Superior temporal gyrus (tissue), 1 donor: Measurements from ENCODE around the gene XPO6.

Experiments
- DNase-seq: peaks from one replicate; pipeline ENCODE4 v3.0.0-alpha.2; 2016; ENCODE audit errors: extremely low spot score

The XPO6 gene

GRCh38 chr16:28091656-28092055, 120.1 kb downstream of the XPO6 start:
- no peak for DNase-seq

- DNase-seq = no peak
Observed at GRCh38 chr16:28090646-28091377, 121.0 kb downstream of the XPO6 start.

- DNase-seq = no peak
Observed at GRCh38 chr16:28089992-28090365, 121.8 kb downstream of the XPO6 start.

- DNase-seq = no peak
Observed at GRCh38 chr16:28089205-28089991, 122.4 kb downstream of the XPO6 start.

- DNase-seq = no peak
Observed at GRCh38 chr16:28087675-28088300, 124.0 kb downstream of the XPO6 start.

- DNase-seq = no peak
Observed at GRCh38 chr16:28087140-28087660, 124.6 kb downstream of the XPO6 start.

GRCh38 chr16:28086186-28087139, 125.3 kb downstream of the XPO6 start:
- no peak for DNase-seq

- DNase-seq = no peak
Observed at GRCh38 chr16:28085389-28086171, 126.2 kb downstream of the XPO6 start.

GRCh38 chr16:28084209-28084608, 127.6 kb downstream of the XPO6 start:
- no peak for DNase-seq

GRCh38 chr16:28082624-28083023, 129.1 kb downstream of the XPO6 start:
- DNase-seq = no peak

GRCh38 chr16:28081391-28081968, 130.3 kb downstream of the XPO6 start:
- no peak for DNase-seq

- DNase-seq = no peak
Observed at GRCh38 chr16:28078261-28078660, 133.5 kb downstream of the XPO6 start.

- DNase-seq = no peak
Observed at GRCh38 chr16:28073836-28074235, 137.9 kb downstream of the XPO6 start.

- DNase-seq = no peak
Observed at GRCh38 chr16:28072087-28072486, 139.7 kb downstream of the XPO6 start.

- peak; percentile 20 for DNase-seq
Observed at GRCh38 chr16:28069971-28070794, 141.6 kb downstream of the XPO6 start.

GRCh38 chr16:28068976-28069375, 142.8 kb downstream of the XPO6 start:
- DNase-seq = no peak

GRCh38 chr16:28067604-28068379, 144.0 kb downstream of the XPO6 start:
- DNase-seq = no peak

GRCh38 chr16:28064706-28065249, 147.0 kb downstream of the XPO6 start:
- no peak for DNase-seq
